K562 (cell line): Measurements from ENCODE around the gene SYTL2.

Source experiments
- DACH1 ChIP-seq: fragments of 450-650 bp; IDR thresholded peaks from 2 replicates; pipeline ENCODE4 v1.6.1; 2018; ENCODE audit not compliant: partially characterized antibody
- ETV1 ChIP-seq: fragments of 450-650 bp; conservative IDR thresholded peaks from 2 replicates; pipeline ENCODE4 v1.6.1; 2016; ENCODE audit warnings: missing genetic modification characterization, control low read depth, low read depth, missing compliant biosample characterization
- MAFK ChIP-seq: IDR thresholded peaks from 2 replicates; pipeline ENCODE4 v1.6.1; 2011; ENCODE audit warnings: low read length, improper control_type of control experiment
- PHF8 ChIP-seq: fragments of 200-600 bp; sonication (generic); IDR thresholded peaks from 2 replicates; pipeline ENCODE4 v1.6.1; 2012; ENCODE audit warnings: mixed run types, mild to moderate bottlenecking, inconsistent platforms, low read length, moderate library complexity, borderline replicate concordance
- POLR2A ChIP-seq: fragments of 450-650 bp; conservative IDR thresholded peaks from 2 replicates; pipeline ENCODE4 v1.6.1; 2016
- SLC30A9 ChIP-seq: fragments of 250-450 bp; sonication (Bioruptor Pico); IDR thresholded peaks from 2 replicates; pipeline ENCODE4 v1.8.0; 2022; ENCODE audit warnings: mild to moderate bottlenecking, moderate library complexity
- SMAD4 ChIP-seq: fragments of 250-450 bp; sonication (Bioruptor Pico); conservative IDR thresholded peaks from 2 replicates; pipeline ENCODE4 v1.8.0; 2021; ENCODE audit warnings: inconsistent platforms, mild to moderate bottlenecking, moderate library complexity
- SP2 ChIP-seq: IDR thresholded peaks from 2 replicates; pipeline ENCODE4 v1.6.1; 2011; ENCODE audit warnings: mild to moderate bottlenecking, low read depth, low read length, moderate library complexity; ENCODE audit not compliant: poor library complexity, severe bottlenecking; ENCODE audit errors: extremely low read depth
- TF ChIP-seq, protein P1 (sequence below), 3 experiments: IDR thresholded peaks in 2 of 3; conservative IDR thresholded peaks in 1 of 3; 2 replicates each; pipeline ENCODE4 v1.5.1; 2011 to 2012; ENCODE audit warnings: low read length in 3 of 3, mild to moderate bottlenecking in 3 of 3, control low read depth in 2 of 3, improper control_type of control experiment in 1 of 3, inconsistent platforms in 1 of 3, low read depth in 1 of 3, mixed read lengths in 1 of 3, moderate library complexity in 1 of 3; ENCODE audit not compliant: insufficient read depth in 2 of 3
- TF ChIP-seq, protein P2 (sequence below): fragments of 450-650 bp; IDR thresholded peaks from 2 replicates; pipeline ENCODE4 v1.6.1; 2016
- TF ChIP-seq, protein P3 (sequence below): fragments of 200-800 bp; sonication (Bioruptor generic); IDR thresholded peaks from 2 replicates; pipeline ENCODE4 v1.6.1; 2016; ENCODE audit warnings: missing genetic modification characterization, missing compliant biosample characterization
- TF ChIP-seq, protein P4 (sequence below): fragments of 150-350 bp; IDR thresholded peaks from 2 replicates; pipeline ENCODE4 v1.6.1; 2014; ENCODE audit warnings: low read depth, mild to moderate bottlenecking, low read length, borderline replicate concordance

DNA sequence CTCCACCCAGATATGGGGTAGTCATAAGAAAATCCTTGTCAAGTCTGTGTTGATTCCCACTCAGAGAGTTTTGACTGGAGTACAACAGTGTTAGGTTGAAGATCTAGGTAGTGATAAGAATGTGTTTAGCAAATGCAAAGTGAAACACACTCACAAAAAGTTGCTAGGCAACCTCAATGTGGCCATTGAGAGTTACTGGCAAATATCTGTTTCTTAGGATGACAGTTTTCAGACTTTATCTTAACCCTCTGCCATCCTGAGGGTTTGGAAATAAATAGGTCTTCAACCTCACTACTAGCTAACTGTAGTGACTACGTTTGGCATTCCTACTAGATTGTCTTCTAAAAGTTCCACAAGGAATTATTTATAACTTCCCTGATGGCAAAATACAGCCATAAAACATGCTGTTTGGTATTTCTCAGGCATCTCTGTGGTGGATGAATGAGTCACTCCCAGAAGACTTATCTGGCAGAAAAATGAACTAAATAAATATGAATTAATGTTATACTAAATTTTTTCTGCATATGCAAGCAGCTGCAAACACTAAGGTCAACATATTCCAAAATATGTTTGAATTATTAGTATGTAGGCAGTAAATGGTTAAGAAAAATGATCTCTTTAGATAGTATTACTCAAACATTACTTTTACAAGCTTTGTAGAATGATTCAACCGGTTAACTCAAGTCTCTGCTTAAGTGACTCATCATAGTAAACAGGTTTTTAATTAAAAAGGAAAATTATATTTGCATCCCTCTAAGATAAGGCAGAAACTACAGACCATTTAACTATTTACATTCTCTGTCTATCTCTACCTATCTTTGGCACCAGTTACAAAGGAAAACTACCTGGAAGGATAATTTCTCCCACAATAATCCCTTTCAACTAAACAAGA, 17.1 kb upstream of the SYTL2 start:
- TF ChIP-seq DACH1, result no peak
- TF ChIP-seq SLC30A9, result no peak
- TF ChIP-seq, protein P1, sequence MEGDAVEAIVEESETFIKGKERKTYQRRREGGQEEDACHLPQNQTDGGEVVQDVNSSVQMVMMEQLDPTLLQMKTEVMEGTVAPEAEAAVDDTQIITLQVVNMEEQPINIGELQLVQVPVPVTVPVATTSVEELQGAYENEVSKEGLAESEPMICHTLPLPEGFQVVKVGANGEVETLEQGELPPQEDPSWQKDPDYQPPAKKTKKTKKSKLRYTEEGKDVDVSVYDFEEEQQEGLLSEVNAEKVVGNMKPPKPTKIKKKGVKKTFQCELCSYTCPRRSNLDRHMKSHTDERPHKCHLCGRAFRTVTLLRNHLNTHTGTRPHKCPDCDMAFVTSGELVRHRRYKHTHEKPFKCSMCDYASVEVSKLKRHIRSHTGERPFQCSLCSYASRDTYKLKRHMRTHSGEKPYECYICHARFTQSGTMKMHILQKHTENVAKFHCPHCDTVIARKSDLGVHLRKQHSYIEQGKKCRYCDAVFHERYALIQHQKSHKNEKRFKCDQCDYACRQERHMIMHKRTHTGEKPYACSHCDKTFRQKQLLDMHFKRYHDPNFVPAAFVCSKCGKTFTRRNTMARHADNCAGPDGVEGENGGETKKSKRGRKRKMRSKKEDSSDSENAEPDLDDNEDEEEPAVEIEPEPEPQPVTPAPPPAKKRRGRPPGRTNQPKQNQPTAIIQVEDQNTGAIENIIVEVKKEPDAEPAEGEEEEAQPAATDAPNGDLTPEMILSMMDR (IDR thresholded peaks at IDR 0.05 in 2 of 3, conservative IDR thresholded peaks at IDR 0.05 in 1 of 3; ENCODE audit: insufficient read depth in 2 of 3, low read depth in 1 of 3, low read length in 3 of 3), result no peak
- no peak for TF ChIP-seq POLR2A
- TF ChIP-seq, protein P2, sequence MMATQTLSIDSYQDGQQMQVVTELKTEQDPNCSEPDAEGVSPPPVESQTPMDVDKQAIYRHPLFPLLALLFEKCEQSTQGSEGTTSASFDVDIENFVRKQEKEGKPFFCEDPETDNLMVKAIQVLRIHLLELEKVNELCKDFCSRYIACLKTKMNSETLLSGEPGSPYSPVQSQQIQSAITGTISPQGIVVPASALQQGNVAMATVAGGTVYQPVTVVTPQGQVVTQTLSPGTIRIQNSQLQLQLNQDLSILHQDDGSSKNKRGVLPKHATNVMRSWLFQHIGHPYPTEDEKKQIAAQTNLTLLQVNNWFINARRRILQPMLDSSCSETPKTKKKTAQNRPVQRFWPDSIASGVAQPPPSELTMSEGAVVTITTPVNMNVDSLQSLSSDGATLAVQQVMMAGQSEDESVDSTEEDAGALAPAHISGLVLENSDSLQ, result no peak
- TF ChIP-seq SP2, result no peak
- TF ChIP-seq, protein P3, sequence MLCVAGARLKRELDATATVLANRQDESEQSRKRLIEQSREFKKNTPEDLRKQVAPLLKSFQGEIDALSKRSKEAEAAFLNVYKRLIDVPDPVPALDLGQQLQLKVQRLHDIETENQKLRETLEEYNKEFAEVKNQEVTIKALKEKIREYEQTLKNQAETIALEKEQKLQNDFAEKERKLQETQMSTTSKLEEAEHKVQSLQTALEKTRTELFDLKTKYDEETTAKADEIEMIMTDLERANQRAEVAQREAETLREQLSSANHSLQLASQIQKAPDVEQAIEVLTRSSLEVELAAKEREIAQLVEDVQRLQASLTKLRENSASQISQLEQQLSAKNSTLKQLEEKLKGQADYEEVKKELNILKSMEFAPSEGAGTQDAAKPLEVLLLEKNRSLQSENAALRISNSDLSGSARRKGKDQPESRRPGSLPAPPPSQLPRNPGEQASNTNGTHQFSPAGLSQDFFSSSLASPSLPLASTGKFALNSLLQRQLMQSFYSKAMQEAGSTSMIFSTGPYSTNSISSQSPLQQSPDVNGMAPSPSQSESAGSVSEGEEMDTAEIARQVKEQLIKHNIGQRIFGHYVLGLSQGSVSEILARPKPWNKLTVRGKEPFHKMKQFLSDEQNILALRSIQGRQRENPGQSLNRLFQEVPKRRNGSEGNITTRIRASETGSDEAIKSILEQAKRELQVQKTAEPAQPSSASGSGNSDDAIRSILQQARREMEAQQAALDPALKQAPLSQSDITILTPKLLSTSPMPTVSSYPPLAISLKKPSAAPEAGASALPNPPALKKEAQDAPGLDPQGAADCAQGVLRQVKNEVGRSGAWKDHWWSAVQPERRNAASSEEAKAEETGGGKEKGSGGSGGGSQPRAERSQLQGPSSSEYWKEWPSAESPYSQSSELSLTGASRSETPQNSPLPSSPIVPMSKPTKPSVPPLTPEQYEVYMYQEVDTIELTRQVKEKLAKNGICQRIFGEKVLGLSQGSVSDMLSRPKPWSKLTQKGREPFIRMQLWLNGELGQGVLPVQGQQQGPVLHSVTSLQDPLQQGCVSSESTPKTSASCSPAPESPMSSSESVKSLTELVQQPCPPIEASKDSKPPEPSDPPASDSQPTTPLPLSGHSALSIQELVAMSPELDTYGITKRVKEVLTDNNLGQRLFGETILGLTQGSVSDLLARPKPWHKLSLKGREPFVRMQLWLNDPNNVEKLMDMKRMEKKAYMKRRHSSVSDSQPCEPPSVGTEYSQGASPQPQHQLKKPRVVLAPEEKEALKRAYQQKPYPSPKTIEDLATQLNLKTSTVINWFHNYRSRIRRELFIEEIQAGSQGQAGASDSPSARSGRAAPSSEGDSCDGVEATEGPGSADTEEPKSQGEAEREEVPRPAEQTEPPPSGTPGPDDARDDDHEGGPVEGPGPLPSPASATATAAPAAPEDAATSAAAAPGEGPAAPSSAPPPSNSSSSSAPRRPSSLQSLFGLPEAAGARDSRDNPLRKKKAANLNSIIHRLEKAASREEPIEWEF (CRISPR knock-in tag), result no peak
- TF ChIP-seq MAFK, result no peak
- TF ChIP-seq, protein P4, sequence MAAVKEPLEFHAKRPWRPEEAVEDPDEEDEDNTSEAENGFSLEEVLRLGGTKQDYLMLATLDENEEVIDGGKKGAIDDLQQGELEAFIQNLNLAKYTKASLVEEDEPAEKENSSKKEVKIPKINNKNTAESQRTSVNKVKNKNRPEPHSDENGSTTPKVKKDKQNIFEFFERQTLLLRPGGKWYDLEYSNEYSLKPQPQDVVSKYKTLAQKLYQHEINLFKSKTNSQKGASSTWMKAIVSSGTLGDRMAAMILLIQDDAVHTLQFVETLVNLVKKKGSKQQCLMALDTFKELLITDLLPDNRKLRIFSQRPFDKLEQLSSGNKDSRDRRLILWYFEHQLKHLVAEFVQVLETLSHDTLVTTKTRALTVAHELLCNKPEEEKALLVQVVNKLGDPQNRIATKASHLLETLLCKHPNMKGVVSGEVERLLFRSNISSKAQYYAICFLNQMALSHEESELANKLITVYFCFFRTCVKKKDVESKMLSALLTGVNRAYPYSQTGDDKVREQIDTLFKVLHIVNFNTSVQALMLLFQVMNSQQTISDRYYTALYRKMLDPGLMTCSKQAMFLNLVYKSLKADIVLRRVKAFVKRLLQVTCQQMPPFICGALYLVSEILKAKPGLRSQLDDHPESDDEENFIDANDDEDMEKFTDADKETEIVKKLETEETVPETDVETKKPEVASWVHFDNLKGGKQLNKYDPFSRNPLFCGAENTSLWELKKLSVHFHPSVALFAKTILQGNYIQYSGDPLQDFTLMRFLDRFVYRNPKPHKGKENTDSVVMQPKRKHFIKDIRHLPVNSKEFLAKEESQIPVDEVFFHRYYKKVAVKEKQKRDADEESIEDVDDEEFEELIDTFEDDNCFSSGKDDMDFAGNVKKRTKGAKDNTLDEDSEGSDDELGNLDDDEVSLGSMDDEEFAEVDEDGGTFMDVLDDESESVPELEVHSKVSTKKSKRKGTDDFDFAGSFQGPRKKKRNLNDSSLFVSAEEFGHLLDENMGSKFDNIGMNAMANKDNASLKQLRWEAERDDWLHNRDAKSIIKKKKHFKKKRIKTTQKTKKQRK, result no peak
- no peak for TF ChIP-seq ETV1 (tag)
- no peak for TF ChIP-seq SMAD4 (CRISPR knock-in tag)
- no peak for TF ChIP-seq PHF8
